Mesenteric fat pad (tissue), 1 donor: ENCODE results near the gene TGM1. TPM values are rescaled to one million over a fixed set of nuclear protein-coding genes. Genes with fewer than 3 reads are reported as not detected.
"Not testable (repeated sequence)": the region's sequence is repeated elsewhere in the genome, so short reads cannot be mapped to it uniquely, and the experiment has no call there.

Experiments used
- DNase-seq: peaks from one replicate; pipeline ENCODE4 v3.0.0-alpha.2; 2020; ENCODE audit warnings: low spot score
- total RNA-seq: library from RNA; stranded (reverse); fragmentation: NEBNext Ultra II Directional; extraction: Animal tissue kit (Norgen Biotek cat#: 25700); gene quantifications from one replicate; pipeline ENCODE4 v1.2.1, GENCODE V29; 2021
- donor health status: DM: yes; HTN: yes; CAD: no.

The TGM1 gene
- total RNA-seq, 1 donor from 2014 or later = 0.77 TPM

GRCh38 chr14:24234095-24235005, 28.6 kb downstream of the TGM1 start:
- no peak for DNase-seq

GRCh38 chr14:24233538-24233866, 29.5 kb downstream of the TGM1 start:
- DNase-seq = peak; percentile 55

DNA sequence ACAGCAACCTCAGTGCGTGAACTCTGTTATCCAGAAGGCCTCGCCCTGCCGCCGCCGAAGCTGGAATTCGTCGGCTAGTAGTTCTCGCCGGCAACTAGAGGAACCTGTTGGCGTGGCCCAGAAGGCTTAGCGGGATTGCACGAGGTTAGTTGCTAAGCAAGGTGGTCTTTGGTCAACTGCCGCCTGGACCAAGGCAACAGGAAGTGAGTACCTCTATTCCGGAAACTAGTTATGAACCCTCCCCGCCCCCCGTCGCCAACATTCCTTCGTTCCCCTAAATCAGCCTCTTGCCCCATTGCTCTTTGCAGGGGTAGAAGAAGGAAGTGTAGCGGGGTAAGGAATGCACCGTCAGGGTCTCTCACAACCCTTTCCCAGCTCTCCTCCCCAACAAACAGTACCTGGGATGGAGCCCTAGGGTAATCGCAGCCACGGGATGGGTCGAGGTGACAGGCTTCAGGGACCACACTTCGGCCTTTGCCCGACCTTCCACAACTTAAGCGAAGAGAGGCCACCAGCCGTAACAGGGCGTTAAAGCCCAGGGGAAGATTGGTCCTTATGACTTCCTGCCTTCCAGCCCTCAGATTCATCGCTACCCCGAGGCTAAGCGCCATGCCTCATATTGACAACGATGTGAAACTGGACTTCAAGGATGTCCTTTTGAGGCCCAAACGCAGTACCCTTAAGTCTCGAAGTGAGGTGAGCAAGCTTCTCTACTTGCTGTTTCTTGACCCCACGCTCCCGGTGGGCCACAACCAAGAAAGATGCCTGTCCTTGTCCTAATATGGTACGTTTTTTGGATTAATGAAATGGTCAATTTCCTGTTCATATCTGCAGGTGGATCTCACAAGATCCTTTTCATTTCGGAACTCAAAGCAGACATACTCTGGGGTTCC, 30.1 kb downstream of the TGM1 start, which contains the start of gene GMPR2:
Gene GMPR2, plus strand, starts transcription at position 285 of the 893 bp plus-strand sequence. Its CDS starts 325 bp downstream, at position 610.
- DNase-seq = peak; percentile 71

DNA sequence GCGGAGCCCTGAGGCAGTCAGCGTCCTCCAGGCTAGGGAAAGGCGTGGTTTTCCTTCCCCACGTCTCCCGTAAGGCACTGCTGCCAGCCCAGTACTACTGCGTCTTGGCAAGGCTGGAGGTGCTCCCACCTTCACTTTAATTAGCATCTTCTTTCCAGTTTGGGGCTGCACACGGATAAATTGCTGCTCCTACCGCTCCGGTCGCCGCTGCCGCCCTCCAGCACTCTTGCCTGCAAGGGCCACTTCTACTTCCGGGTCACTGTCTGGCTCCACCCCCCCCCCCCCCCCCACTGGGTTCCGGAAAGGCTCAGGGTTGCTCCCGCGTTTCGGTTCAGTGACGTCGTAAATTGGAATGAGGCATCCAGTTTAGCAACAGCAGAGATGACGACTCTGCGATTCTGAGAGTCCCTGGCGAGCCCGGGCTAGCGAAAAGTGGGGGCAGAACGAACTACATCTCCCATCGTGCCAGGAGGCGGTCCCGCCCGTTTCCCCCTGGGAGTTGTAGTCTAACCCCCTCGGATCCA, 30.8 kb downstream of the TGM1 start, which contains the start of gene NEDD8:
Gene NEDD8, minus strand, starts transcription at position 247 of the 524 bp plus-strand sequence. Its CDS starts 100 bp downstream, at position 147.
- DNase-seq = peak; percentile 96

DNA sequence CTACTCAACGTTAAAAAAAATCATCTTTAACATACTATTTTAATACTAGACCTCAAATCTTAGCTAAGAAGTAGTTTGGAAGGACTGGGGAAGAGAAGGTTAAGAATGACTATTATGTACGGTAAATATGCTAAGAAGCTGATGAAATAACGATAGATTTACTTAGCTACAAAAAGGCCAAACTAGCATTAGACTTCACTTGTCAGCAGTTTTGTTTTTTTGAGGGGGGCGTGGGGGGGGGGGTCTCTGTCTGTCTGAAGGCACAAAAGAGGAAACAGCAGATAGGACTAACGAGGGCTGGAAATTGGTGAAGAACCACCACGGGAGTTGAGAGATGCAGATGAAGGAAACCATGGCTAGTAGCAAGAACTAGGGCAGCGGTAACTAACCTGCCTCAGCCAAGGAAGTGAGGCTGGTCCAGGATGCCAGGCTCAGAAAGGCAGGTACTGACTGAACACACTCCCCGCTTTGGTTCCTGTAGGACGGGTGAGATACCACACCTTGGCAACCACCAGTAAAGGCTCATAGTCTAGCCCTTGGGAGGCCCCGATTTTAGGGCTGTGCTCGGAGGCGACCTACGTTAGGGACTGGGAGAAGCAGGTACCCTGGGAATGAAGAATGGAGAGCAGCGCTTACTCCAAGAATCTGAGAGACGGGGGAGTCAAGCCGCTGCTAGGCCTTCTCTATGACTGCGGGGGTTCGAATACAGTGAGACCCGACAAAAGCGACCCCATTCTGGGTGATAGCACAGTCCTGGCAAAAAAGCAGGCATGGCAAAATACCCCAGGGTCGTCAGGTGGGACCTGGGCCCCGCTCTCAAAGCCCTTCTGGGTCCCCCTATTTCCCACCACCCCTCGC, 31.5 kb downstream of the TGM1 start:
- peak; percentile 71 for DNase-seq

DNA sequence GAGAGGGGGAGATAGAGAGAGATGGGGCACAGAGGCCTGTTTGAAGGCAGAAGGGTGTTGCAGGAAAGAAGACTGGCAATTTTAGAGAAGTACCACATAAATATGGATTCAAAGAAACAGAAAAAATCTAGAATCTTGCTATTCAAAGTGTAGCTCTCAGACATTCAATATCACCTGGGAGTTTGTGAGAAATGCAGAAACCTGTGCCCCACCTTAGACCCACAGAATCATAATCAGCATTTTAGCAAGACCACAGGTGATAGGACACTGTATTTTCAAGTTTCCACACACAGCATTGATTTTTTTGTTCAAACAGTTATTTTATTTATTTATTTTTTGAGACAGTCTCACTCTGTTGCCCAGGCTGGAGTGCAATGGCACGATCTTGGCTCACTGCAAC, 34.1 kb downstream of the TGM1 start:
- DNase-seq = no peak

- no peak for DNase-seq
These were observed 36.5 kb downstream of the TGM1 start for GRCh38 chr14:24226473-24226872.

GRCh38 chr14:24224618-24225071, 38.3 kb downstream of the TGM1 start:
- DNase-seq = peak; percentile 12

DNA sequence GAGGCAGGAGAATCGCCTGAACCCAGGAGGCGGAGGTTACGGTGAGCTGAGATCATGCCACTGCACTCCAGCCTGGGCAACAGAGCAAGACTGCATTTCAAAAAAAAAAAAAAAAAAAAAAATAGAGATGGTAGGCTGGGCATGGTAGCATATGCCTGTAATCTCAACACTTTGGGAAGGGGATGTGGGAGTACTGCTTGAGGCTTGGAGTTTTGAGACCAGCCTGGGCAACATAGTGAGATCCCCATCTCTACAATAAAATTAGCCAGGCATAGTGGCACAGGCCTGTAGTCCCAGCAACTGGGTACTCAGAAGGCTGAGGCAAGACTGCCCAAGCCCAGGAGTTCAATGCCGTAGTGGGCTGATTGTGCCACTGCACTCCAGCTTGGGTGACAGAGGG, 40.0 kb downstream of the TGM1 start:
- peak; percentile 28 for DNase-seq

GRCh38 chr14:24219521-24219920, 43.5 kb downstream of the TGM1 start:
- DNase-seq = no peak

- no peak for DNase-seq
These were observed 43.9 kb downstream of the TGM1 start for GRCh38 chr14:24219080-24219479.

GRCh38 chr14:24216876-24217275, 46.1 kb downstream of the TGM1 start:
- DNase-seq = not testable (repeated sequence)

GRCh38 chr14:24216345-24216699, 46.7 kb downstream of the TGM1 start:
- DNase-seq = no peak

DNA sequence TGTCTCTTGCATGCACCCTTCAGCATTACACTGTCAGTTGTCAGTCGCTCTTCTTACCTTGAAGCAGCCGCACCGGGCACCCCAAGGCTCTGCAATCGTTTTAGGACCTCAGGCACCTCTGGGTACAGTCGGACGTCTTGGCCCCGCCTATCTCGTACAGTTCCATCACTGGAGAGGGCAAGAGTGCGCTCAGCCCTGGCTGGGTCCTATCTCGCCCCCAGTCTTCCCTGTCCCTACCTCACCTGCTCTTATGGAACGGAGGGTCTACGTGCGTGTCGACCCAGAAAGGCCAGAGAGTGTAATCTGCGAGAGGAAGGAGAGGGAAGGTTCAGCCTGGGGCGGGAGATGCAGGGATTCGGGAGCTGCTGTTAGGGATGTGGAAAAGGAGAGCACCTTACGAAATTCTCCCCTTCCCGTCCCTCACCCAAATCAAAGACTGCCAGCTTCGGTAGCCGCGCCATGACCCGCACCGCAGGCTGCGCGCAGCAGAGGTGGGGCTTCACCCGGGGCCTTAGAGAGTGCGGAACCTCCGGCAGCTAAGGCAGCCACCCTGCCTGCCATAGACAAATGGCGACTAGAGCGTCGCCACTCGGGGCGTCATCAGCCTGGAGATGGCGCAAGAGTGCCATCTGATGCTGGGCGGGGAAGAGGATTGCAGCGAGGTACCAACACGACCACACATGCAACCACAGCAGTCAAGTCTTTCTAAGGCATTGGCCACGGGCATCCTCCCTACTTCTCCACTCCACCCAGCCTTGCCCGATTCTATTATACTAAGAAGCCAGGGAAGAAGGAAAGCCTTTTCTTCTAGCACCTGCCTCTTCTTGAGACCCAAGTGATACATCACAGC, 47.3 kb downstream of the TGM1 start, which contains the start of gene MDP1:
Gene MDP1, minus strand, starts transcription at position 572 of the 850 bp plus-strand sequence. Its CDS starts 111 bp downstream, at position 461.
- peak; percentile 93 for DNase-seq

- no peak for DNase-seq
These were observed 48.9 kb downstream of the TGM1 start for GRCh38 chr14:24213866-24214662.

GRCh38 chr14:24212924-24213865, 49.8 kb downstream of the TGM1 start, which contains the start of gene CHMP4A:
Gene CHMP4A (minus strand): TSS chr14:24213488. CDS start chr14:24213439, 49 bp downstream.
- peak; percentile 98 for DNase-seq

GRCh38 chr14:24211311-24211710, 51.7 kb downstream of the TGM1 start:
- DNase-seq = no peak
